ENCODE data around the gene NBPF1.
"Not testable (repeated sequence)": the region's sequence is repeated elsewhere in the genome, so short reads cannot be mapped to it uniquely, and the experiment has no call there.

GRCh38 chr1:16623812-16624719, 10.7 kb upstream of the NBPF1 start:
- TF ChIP-seq TCF7L2 (IDR thresholded peaks at IDR 0.05; ENCODE audit: borderline replicate concordance, extremely low read depth, insufficient read depth, insufficient read length); POLR2AphosphoS5 (IDR thresholded peaks at IDR 0.05; ENCODE audit: low read depth, low read length); CTCF (IDR thresholded peaks at IDR 0.05 in 2 of 3, conservative IDR thresholded peaks at IDR 0.05 in 1 of 3; ENCODE audit: borderline replicate concordance in 1 of 3, insufficient read depth in 1 of 3, low read depth in 2 of 3, low read length in 2 of 3); YY1 (IDR thresholded peaks at IDR 0.05; ENCODE audit: extremely low read depth, insufficient replicate concordance, low read depth, low read length); EZH2 (IDR thresholded peaks at IDR 0.05); FOSL1 (IDR thresholded peaks at IDR 0.05; ENCODE audit: low read depth); POLR2A (IDR thresholded peaks at IDR 0.05; ENCODE audit: borderline replicate concordance, extremely low read depth, insufficient read depth, insufficient read length); CEBPB (IDR thresholded peaks at IDR 0.05; ENCODE audit: low read depth); EZH2phosphoT487 (IDR thresholded peaks at IDR 0.05; ENCODE audit: borderline replicate concordance); RAD21 (IDR thresholded peaks at IDR 0.05; ENCODE audit: low read depth); SIN3A (IDR thresholded peaks at IDR 0.05; ENCODE audit: low read depth): not testable (repeated sequence)
- TF ChIP-seq, protein P1, sequence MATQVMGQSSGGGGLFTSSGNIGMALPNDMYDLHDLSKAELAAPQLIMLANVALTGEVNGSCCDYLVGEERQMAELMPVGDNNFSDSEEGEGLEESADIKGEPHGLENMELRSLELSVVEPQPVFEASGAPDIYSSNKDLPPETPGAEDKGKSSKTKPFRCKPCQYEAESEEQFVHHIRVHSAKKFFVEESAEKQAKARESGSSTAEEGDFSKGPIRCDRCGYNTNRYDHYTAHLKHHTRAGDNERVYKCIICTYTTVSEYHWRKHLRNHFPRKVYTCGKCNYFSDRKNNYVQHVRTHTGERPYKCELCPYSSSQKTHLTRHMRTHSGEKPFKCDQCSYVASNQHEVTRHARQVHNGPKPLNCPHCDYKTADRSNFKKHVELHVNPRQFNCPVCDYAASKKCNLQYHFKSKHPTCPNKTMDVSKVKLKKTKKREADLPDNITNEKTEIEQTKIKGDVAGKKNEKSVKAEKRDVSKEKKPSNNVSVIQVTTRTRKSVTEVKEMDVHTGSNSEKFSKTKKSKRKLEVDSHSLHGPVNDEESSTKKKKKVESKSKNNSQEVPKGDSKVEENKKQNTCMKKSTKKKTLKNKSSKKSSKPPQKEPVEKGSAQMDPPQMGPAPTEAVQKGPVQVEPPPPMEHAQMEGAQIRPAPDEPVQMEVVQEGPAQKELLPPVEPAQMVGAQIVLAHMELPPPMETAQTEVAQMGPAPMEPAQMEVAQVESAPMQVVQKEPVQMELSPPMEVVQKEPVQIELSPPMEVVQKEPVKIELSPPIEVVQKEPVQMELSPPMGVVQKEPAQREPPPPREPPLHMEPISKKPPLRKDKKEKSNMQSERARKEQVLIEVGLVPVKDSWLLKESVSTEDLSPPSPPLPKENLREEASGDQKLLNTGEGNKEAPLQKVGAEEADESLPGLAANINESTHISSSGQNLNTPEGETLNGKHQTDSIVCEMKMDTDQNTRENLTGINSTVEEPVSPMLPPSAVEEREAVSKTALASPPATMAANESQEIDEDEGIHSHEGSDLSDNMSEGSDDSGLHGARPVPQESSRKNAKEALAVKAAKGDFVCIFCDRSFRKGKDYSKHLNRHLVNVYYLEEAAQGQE (IDR thresholded peaks at IDR 0.05; ENCODE audit: low read depth): not testable (repeated sequence)
- TF ChIP-seq, protein P2, sequence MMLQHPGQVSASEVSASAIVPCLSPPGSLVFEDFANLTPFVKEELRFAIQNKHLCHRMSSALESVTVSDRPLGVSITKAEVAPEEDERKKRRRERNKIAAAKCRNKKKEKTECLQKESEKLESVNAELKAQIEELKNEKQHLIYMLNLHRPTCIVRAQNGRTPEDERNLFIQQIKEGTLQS (IDR thresholded peaks at IDR 0.05): not testable (repeated sequence)
- TF ChIP-seq, protein P3, sequence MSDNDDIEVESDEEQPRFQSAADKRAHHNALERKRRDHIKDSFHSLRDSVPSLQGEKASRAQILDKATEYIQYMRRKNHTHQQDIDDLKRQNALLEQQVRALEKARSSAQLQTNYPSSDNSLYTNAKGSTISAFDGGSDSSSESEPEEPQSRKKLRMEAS (IDR thresholded peaks at IDR 0.05): not testable (repeated sequence)
